ENCODE measurements around the gene MRPL17. TPM values are rescaled to one million over a fixed set of nuclear protein-coding genes. Genes with fewer than 3 reads are reported as not detected.

MRPL17 gene
- total and polyA plus RNA-seq, 2 of the 13 experiments (the other 11 are each of a cell fraction or from before 2014, with no cell fraction given): 59.4 to 90.0 TPM

- TF ChIP-seq ELF4 (CRISPR knock-in tag; IDR thresholded peaks at IDR 0.05; ENCODE audit: borderline replicate concordance) (no peak), MLLT10 (CRISPR knock-in tag; IDR thresholded peaks at IDR 0.05) (no peak), NR2F1 (CRISPR knock-in tag; IDR thresholded peaks at IDR 0.05) (no peak), SIN3A (IDR thresholded peaks at IDR 0.05; ENCODE audit: borderline replicate concordance, low read depth, low read length) (no peak), ZNF30 (CRISPR knock-in tag; IDR thresholded peaks at IDR 0.05) (no peak), PRDM15 (CRISPR knock-in tag; IDR thresholded peaks at IDR 0.05) (no peak), ZBTB3 (CRISPR knock-in tag; IDR thresholded peaks at IDR 0.05; ENCODE audit: borderline replicate concordance, low read depth) (no peak), MED8 (CRISPR knock-in tag; IDR thresholded peaks at IDR 0.05; ENCODE audit: insufficient replicate concordance) (no peak), DZIP1 (CRISPR knock-in tag; IDR thresholded peaks at IDR 0.05) (no peak)
- TF ChIP-seq, protein P1, sequence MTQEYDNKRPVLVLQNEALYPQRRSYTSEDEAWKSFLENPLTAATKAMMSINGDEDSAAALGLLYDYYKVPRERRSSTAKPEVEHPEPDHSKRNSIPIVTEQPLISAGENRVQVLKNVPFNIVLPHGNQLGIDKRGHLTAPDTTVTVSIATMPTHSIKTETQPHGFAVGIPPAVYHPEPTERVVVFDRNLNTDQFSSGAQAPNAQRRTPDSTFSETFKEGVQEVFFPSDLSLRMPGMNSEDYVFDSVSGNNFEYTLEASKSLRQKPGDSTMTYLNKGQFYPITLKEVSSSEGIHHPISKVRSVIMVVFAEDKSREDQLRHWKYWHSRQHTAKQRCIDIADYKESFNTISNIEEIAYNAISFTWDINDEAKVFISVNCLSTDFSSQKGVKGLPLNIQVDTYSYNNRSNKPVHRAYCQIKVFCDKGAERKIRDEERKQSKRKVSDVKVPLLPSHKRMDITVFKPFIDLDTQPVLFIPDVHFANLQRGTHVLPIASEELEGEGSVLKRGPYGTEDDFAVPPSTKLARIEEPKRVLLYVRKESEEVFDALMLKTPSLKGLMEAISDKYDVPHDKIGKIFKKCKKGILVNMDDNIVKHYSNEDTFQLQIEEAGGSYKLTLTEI (CRISPR knock-in tag; conservative IDR thresholded peaks at IDR 0.05): no peak
Observed at GRCh38 chr11:6656936-6657335, 26.2 kb downstream of the MRPL17 start (continued).

All from HepG2 (cell line).